GM23338 (cell line): Measurements from ENCODE around the gene RELN. TPM values are rescaled to one million over a fixed set of nuclear protein-coding genes. Genes with fewer than 3 reads are reported as not detected.

Source experiments
- NANOG ChIP-seq: IDR thresholded peaks from 2 replicates; pipeline ENCODE4 v1.6.1; 2016; ENCODE audit warnings: antibody characterized with exemption, borderline replicate concordance
- REST ChIP-seq: IDR thresholded peaks from one replicate; pipeline ENCODE4 v1.6.1; 2018; ENCODE audit warnings: antibody characterized with exemption; ENCODE audit not compliant: unreplicated experiment
- ZNF462 ChIP-seq: fragments of 250-450 bp; sonication (Bioruptor Pico); IDR thresholded peaks from 2 replicates; pipeline ENCODE4 v1.5.0; 2020; ENCODE audit warnings: mild to moderate bottlenecking, moderate library complexity
- polyA plus RNA-seq: library from polyadenylated mRNA; unstranded; fragments of >200 nt; fragmentation: Nextera tagmentation; extraction: Ambion mirVana; gene quantifications from 2 replicates; pipeline ENCODE4 v1.2.1, GENCODE V29; 2016
- total RNA-seq: library from RNA; depleted of rRNA; stranded (reverse); fragments of >200 nt; shearing (Covaris generic); gene quantifications from 2 replicates; pipeline ENCODE4 v1.2.3, GENCODE V29; 2014
- TF ChIP-seq, protein P1 (sequence below): IDR thresholded peaks from 2 replicates; pipeline ENCODE4 v1.6.1; 2016; ENCODE audit warnings: antibody characterized with exemption

The RELN gene
- total and polyA plus RNA-seq, 2 experiments from 2014 or later, result 0.10 to 0.76 TPM

DNA sequence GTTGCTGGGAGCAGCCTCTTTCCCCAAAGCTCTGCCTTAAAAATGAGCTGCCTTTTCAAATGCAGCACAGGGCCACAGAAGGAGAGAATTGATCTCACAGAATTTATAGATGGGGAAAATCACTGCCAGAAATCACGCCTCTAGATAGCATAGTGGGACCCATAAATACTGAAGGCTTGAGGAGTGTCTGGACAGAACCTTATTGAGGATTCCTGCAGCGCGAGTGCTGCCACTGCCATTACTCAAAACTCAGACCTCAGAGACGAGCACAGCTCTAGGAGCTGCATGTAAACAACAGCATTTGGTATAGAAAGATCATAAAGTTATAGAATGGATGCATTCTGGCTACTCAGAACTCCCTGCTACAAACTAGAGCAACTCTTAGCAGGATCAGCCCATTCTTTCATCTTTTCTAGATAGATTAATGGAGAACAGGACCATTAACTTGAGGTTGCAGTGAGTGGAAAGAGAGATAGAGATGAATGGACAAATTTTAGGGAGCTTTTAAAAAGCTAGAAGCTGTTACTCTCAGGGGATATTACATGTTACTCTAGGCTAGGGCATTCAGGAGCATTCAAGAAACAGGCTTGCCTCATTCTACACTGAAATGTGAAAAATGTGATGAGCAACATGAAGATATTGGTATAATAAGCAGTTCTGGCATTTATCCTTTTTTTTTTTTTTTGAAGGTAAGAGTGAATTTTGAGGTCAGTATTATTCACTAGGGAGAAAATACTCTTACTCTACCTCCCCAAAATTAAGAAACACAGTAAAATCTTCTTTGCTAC is 276.3 kb downstream of the RELN start (continued):
- TF ChIP-seq ZNF462 (CRISPR knock-in tag) (no peak), NANOG (no peak), REST (no peak)
- TF ChIP-seq, protein P1, sequence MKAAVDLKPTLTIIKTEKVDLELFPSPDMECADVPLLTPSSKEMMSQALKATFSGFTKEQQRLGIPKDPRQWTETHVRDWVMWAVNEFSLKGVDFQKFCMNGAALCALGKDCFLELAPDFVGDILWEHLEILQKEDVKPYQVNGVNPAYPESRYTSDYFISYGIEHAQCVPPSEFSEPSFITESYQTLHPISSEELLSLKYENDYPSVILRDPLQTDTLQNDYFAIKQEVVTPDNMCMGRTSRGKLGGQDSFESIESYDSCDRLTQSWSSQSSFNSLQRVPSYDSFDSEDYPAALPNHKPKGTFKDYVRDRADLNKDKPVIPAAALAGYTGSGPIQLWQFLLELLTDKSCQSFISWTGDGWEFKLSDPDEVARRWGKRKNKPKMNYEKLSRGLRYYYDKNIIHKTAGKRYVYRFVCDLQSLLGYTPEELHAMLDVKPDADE, result no peak
